Measurements from ENCODE around the gene MPP1. TPM values are rescaled to one million over a fixed set of nuclear protein-coding genes. Genes with fewer than 3 reads are reported as not detected.

The MPP1 gene
- total RNA-seq, 2 experiments from 2014 or later, result 69.4 to 72.6 TPM

DNA sequence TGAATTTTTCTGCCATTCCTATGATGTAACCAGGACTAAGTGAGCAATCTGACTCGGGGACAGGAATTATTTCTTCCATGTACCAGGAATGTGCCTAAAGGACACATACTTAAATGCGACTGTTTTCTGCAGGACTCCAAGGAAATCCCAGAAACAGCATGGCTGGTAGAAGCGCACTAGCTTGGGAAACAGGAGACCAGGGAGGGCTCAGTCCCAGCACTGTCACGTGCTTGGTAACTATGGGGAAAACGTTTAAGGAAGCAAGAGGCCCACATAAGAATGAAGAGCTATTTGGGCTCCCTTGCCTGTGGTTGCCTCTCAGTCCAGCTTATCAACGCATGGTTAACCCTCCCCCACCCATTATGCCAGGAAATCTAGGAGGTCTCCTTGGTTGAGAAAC lies 19.6 kb downstream of the MPP1 start:
- H3K36me3 Mint-ChIP-seq (ENCODE audit: low read depth), result peaks cover 63% of the 10 kb centered on the region
- DNase-seq, result no peak
- H3K27ac Mint-ChIP-seq, result no peak overlapping the region
- peaks cover 28% of the 10 kb centered on the region for H3K4me1 Mint-ChIP-seq (ENCODE audit: low read depth)
- POLR2A ChIA-PET, result no interaction called here
- CTCF ChIA-PET, result interaction anchor here (0.9 kb wide), 1 partner anchor 22 kb away, joined by 4 read pairs; the partner anchor contains the start of gene DKC1
- no peaks in the 10 kb centered on the region for H3K9me3 Mint-ChIP-seq (ENCODE audit: insufficient read depth)
- no peak for ATAC-seq
- H3K27me3 Mint-ChIP-seq (ENCODE audit: low read depth), result no peaks in the 10 kb centered on the region
- no peak overlapping the region for H3K4me3 Mint-ChIP-seq

DNA sequence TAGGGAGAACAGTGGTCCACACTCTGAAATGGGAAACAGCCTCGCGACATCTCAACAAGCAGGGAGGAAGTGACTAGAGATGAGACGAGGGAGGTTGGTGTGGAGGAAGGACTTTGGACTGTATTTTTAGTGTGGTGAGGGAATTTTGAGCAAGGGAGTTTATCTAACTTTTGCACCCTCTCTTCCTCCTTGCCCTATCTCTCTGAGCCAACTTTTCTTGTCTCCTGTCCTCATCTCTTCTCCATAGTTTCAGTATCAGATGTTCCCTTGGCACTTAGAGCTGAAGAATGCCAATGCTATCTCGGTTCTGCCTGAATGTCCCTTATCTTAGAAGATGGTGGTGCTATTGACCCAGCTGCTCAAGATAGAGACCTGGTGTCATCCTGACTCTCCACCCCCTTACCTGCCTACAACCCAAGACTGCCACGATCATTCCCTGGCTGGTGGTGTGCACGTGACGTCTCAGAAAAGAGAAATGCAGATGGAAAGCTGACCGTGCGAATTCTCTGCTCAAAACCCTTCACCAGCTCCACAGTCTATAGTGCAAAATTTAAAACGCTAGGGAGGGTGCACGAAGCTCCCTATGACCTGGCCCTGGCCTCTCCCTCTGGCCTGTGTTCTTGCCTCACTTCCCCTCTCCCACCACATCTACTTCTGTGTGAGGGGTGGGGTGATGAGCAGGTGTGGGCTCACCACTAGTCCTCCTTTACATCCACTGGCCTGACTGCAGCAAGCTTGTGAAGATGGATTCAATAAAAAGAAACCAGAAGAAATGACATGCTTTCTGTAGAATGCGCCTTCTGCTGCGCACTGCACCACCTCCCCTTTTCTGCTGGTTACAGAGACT lies 20.9 kb downstream of the MPP1 start:
- Mint-ChIP-seq H3K9me3 (ENCODE audit: insufficient read depth) (no peaks in the 10 kb centered on the region), H3K27ac (peak overlapping the region; percentile 70), H3K36me3 (ENCODE audit: low read depth) (peaks cover 54% of the 10 kb centered on the region), H3K27me3 (ENCODE audit: low read depth) (no peaks in the 10 kb centered on the region), H3K4me1 (ENCODE audit: low read depth) (peaks cover 28% of the 10 kb centered on the region), H3K4me3 (peak overlapping the region; percentile 38)
- CTCF ChIA-PET, result no interaction called here
- POLR2A ChIA-PET, result no interaction called here
- DNase-seq, result no peak
- ATAC-seq, result no peak

DNA sequence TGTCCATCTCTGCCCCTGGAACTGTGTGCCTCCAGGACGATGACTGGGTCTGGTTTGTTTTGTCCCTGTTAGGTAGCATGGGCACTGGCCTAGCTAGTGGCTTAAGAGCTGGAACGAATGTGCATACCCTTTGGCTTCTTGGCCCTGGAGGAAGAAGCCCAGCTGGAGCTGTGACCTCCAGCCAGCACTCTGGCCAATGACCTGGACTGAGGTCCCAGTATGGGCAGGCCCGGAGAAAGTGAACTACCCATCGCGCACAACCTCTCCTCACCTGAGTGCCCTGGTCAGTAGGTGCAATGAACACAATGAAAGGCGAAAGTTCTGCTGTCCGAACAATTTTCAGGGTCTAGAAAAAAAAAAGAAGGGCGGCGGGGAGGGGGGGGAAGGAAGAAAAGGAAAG lies 24.3 kb downstream of the MPP1 start:
- ChIA-PET POLR2A (interaction anchor here (1.7 kb wide), 1 partner anchor 17 kb away, joined by 3 read pairs; no protein-coding TSS in a partner anchor), CTCF (no interaction called here)
- DNase-seq, result no peak
- ATAC-seq, result no peak
- Mint-ChIP-seq H3K27ac (no peak overlapping the region), H3K4me3 (no peak overlapping the region), H3K36me3 (ENCODE audit: low read depth) (peaks cover 54% of the 10 kb centered on the region), H3K4me1 (ENCODE audit: low read depth) (peaks cover 30% of the 10 kb centered on the region), H3K9me3 (ENCODE audit: insufficient read depth) (no peaks in the 10 kb centered on the region), H3K27me3 (ENCODE audit: low read depth) (no peaks in the 10 kb centered on the region)

DNA sequence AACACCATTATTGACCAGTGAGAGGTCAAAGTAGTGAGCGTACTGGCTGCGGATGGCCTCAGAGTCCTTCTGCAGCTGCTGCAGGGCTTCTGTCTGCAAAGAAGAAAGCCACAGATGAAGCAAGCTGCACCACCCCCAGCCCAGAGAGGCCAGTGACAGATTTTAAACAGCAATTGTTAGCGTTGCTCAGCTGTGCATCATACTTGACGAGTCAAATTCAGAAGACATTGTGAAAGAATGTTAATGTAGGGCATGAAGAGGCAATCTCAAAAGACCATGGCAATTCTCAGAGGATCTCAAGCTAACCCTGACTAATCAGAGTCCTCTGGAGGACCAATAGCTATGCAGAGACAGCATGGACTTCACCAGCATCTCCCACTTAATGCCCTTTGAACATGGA lies 26.0 kb downstream of the MPP1 start:
- Mint-ChIP-seq H3K9me3 (ENCODE audit: insufficient read depth) (no peaks in the 10 kb centered on the region), H3K36me3 (ENCODE audit: low read depth) (peaks cover 56% of the 10 kb centered on the region)

DNA sequence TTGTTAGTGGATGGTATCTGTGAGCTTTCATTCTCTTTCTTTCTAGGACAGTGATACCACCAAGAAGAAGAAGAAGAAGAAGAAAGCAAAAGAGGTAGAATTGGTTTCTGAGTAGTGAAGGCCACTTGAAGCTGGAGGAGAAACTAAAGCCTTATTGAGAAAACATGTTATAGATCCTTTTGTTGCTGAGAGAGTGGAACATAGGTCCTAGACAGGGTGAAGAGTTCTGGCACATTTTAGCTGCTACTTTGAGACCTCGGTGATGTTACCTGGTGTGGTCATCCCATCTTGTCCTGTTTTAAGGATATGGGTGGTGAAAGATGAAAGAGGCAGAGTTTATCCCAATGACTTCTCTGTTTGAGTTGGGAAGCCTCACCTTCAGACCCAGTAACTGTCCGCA lies 28.5 kb downstream of the MPP1 start:
- Mint-ChIP-seq H3K36me3 (ENCODE audit: low read depth) (peaks cover 58% of the 10 kb centered on the region), H3K4me3 (no peak overlapping the region), H3K27ac (peak overlapping the region; percentile 61), H3K4me1 (ENCODE audit: low read depth) (peaks cover 17% of the 10 kb centered on the region), H3K27me3 (ENCODE audit: low read depth) (no peaks in the 10 kb centered on the region), H3K9me3 (ENCODE audit: insufficient read depth) (no peaks in the 10 kb centered on the region)
- CTCF ChIA-PET, result interaction anchor here (1.2 kb wide), 1 partner anchor 28 kb away, joined by 3 read pairs; no protein-coding TSS in a partner anchor
- POLR2A ChIA-PET, result interaction anchor here (0.7 kb wide), 1 partner anchor 58 kb away, joined by 3 read pairs; the partner anchor contains the start of gene SMIM9
- ATAC-seq (no peak), DNase-seq (no peak)

More for the DNA sequence above, 26.0 kb downstream of the MPP1 start:
- Mint-ChIP-seq H3K4me1 (ENCODE audit: low read depth) (peaks cover 21% of the 10 kb centered on the region), H3K4me3 (no peak overlapping the region), H3K27ac (no peak overlapping the region), H3K27me3 (ENCODE audit: low read depth) (no peaks in the 10 kb centered on the region)
- DNase-seq, result no peak
- ATAC-seq, result no peak
- ChIA-PET CTCF (no interaction called here), POLR2A (no interaction called here)

DNA sequence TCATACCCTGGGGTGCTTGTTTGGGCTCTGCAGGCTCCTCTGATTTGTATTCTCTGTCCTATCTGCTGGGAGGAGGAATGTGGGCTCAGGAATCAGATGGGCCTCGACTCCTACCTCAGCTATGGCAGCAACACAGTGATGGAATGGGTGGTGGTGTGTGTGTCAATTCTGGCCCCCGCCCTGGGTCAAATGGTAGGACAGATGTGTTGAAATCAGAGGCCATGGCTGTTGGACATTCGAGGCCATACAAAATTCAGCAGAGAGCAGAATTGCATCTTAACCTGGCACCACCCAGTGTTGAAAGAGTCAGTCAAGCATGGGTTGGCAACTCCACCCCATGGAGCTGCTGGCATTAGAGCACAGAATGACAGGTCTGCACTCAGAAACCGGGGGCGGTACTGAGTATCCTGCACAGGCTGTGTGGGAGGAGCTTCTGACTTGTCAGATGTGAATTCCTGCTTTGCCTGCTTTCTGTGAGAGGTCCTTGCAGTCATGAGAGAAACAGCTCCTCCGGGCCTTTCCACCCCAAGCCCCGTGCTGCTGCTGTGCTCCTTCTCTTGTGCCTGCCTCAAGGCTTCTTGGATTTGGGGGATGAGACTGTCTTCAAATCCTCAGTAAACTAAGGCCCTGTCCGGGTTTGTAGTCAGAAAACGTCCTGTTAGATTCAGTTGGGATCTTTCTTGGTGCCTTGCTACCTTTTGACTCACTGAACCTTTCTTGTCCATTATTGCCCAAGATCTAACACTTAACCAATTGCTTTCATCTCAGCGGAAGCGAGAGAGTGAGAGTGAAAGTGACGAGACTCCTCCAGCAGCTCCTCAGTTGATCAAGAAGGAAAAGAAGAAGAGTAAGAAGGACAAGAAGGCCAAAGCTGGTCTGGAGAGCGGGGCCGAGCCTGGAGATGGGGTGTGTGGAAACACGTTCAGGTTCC lies 29.6 kb downstream of the MPP1 start:
- no peak overlapping the region for H3K4me3 Mint-ChIP-seq

DNA sequence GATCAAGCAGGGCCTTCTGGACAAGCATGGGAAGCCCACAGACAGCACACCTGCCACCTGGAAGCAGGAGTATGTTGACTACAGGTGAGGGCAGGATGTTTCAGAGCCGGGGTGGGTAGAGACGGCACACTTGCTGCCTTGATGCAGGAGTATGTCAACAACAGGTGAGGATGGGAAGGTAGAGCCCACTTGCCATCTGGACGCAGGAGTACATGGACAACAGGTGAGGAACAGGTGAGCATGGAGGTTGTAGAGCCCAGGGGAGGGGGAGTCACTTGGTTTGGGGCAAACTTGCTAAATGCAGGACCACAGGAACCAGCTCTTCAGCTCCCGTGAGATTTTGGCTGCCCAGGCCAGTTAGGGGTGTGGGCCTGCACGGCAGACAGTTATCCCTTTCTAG lies 30.7 kb downstream of the MPP1 start:
- Mint-ChIP-seq H3K4me1 (ENCODE audit: low read depth) (peaks cover 24% of the 10 kb centered on the region), H3K9me3 (ENCODE audit: insufficient read depth) (no peaks in the 10 kb centered on the region), H3K36me3 (ENCODE audit: low read depth) (peaks cover 63% of the 10 kb centered on the region), H3K27me3 (ENCODE audit: low read depth) (no peaks in the 10 kb centered on the region), H3K27ac (no peak overlapping the region), H3K4me3 (no peak overlapping the region)
- ATAC-seq, result no peak
- ChIA-PET POLR2A (no interaction called here), CTCF (no interaction called here)
- DNase-seq, result no peak

More for the DNA sequence above, 29.6 kb downstream of the MPP1 start:
- Mint-ChIP-seq H3K27ac (peak overlapping the region; percentile 3), H3K36me3 (ENCODE audit: low read depth) (peaks cover 60% of the 10 kb centered on the region), H3K27me3 (ENCODE audit: low read depth) (no peaks in the 10 kb centered on the region), H3K9me3 (ENCODE audit: insufficient read depth) (no peaks in the 10 kb centered on the region), H3K4me1 (ENCODE audit: low read depth) (peaks cover 22% of the 10 kb centered on the region)
- DNase-seq (no peak), ATAC-seq (no peak)
- CTCF ChIA-PET, result no interaction called here
- POLR2A ChIA-PET, result no interaction called here

DNA sequence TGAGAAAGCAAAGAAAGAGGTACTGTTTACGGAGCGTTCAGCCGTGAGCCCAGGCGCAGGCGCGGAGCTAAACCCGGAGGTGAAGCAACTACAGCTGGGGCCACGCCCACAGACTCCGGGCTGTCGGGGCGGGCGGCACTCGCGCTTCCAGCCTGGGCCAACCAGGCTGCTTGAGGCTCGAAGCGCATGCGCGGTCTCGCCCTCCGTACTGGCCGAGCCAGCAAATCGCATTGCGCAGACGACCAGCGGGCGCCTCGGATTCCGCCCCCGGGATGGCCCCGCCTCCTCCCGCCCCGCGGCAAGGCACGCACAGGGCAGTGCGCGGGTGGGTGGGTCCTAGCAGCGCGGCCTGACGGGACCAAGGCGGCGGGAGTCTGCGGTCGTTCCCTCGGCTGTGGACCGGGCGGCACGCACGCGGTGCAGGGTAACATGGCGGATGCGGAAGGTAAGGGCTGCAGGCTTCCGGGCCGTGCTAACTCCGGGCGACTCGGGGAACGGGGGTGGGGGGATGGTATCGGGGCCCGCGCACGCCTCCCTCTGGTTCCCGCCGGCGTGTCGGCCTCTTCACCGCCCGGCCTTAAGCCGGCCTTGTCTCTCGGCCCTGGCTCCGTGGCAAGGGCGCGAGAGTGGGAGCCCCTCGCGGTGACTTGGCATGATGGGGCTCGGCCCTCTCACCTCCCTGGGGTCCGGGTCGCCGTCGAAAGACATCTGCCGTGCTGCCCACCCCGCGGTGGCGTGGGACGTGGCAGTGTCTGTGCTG lies 42.6 kb downstream of the MPP1 start, which contains the start of gene DKC1:
DKC1 (plus strand) TSS at position 328 of the 760 bp plus-strand sequence; CDS start at position 430, 102 bp downstream.
- peak; percentile 94 for ATAC-seq
- no peaks in the 10 kb centered on the region for H3K9me3 Mint-ChIP-seq (ENCODE audit: insufficient read depth)
- H3K27ac Mint-ChIP-seq, result peak within 1 kb of the TSS; percentile 94
- no peaks in the 10 kb centered on the region for H3K27me3 Mint-ChIP-seq (ENCODE audit: low read depth)
- CTCF ChIA-PET, result interaction anchor here (0.7 to 4.3 kb wide), 6 partner anchors 12 to 50 kb away, joined by 3 to 28 read pairs (median 4); partner anchors contain the start of gene GAB3
- peaks cover 29% of the 10 kb centered on the region for H3K4me1 Mint-ChIP-seq (ENCODE audit: low read depth)
- peak; percentile 96 for DNase-seq
- peak within 1 kb of the TSS; percentile 88 for H3K4me3 Mint-ChIP-seq
- POLR2A ChIA-PET, result interaction anchor here (1.0 to 4.1 kb wide), 6 partner anchors 13 to 71 kb away, joined by 3 to 29 read pairs (median 5); partner anchors contain the start of gene GAB3
- H3K36me3 Mint-ChIP-seq (ENCODE audit: low read depth), result peaks cover 32% of the 10 kb centered on the region

DNA sequence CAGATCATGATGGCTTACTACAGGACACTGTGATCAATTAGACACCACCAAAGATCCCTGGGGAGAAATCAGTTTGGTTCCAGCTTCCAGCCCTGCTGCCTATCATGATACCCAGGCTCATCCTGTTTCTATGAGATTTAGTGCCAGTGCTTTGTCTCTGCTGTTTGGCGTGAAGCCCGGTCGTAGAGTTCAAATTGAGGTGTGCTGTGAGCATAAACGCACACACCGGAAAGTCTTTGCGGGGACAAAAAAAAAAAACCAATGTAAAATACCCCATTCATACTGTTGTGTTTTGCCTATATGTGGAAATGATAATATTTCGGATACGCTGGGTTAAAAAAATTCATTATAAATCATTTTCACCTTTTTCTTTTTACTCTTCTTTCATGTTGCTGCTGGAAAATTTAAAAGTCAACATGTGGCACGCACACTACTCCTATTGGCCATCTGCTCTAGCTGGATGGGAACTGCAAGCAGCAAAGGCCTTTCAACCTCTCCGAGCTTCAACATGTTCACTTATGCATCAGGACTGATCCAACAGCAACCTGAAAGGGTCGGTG lies 43.2 kb downstream of the MPP1 start:
- Mint-ChIP-seq H3K4me1 (ENCODE audit: low read depth) (peaks cover 29% of the 10 kb centered on the region), H3K36me3 (ENCODE audit: low read depth) (peaks cover 27% of the 10 kb centered on the region), H3K27me3 (ENCODE audit: low read depth) (no peaks in the 10 kb centered on the region), H3K9me3 (ENCODE audit: insufficient read depth) (no peaks in the 10 kb centered on the region), H3K27ac (peak overlapping the region; percentile 94), H3K4me3 (peak overlapping the region; percentile 88)
- CTCF ChIA-PET, result interaction anchor here (0.7 to 4.3 kb wide), 5 partner anchors 11 to 49 kb away, joined by 3 to 28 read pairs (median 4); partner anchors contain the start of gene GAB3
- POLR2A ChIA-PET, result interaction anchor here (1.0 to 4.1 kb wide), 6 partner anchors 12 to 72 kb away, joined by 3 to 29 read pairs (median 5); partner anchors contain the start of gene GAB3
- no peak for DNase-seq
- ATAC-seq, result no peak

DNA sequence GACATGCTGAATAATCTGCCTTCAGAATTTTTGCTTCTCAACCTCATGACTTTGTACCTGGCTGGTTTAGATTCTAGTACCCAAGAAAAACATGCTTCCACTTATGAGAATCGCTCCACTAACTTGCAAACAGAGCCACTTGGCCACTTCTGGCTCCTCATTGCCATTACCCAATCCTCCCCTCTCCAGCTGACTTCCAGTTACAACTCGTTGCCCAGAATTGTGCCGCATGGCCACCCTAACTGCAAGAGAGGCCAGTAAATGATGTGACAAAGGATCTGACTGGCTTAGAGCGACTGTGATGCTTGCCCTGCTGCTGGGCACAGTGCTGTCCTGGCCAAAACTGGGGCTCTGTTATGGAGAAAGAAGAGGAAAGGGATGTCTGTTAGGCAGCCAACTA lies 46.6 kb downstream of the MPP1 start:
- POLR2A ChIA-PET, result interaction anchor here (1.1 kb wide), 1 partner anchor 21 kb away, joined by 3 read pairs; no protein-coding TSS in a partner anchor
- DNase-seq (no peak), ATAC-seq (no peak)
- peaks cover 18% of the 10 kb centered on the region for H3K4me1 Mint-ChIP-seq (ENCODE audit: low read depth)
- H3K9me3 Mint-ChIP-seq (ENCODE audit: insufficient read depth), result no peaks in the 10 kb centered on the region
- CTCF ChIA-PET, result interaction anchor here (1.7 kb wide), 1 partner anchor 10 kb away, joined by 6 read pairs; no protein-coding TSS in a partner anchor
- no peak overlapping the region for H3K4me3 Mint-ChIP-seq
- H3K27me3 Mint-ChIP-seq (ENCODE audit: low read depth), result no peaks in the 10 kb centered on the region
- H3K36me3 Mint-ChIP-seq (ENCODE audit: low read depth), result peaks cover 2% of the 10 kb centered on the region
- no peak overlapping the region for H3K27ac Mint-ChIP-seq

Data from activated CD8-positive, alpha-beta T cell treated with anti-CD3 and anti-CD28 coated beads, Interleukin-2, amount 10 ng/mL, durations not matched to agents 7 days and 5 days (primary cell).